GM08714 (cell line): ENCODE results near the gene ITPK1.

Experiments
- H3K4me3 ChIP-seq: fragments of 200-500 bp; sonication (Bioruptor generic); 2 replicates; pipeline ENCODE4 v1.5.1; 2014; ENCODE audit warnings: mild to moderate bottlenecking, low read length, inconsistent platforms
- ZNF274 ChIP-seq: IDR thresholded peaks from 2 replicates; pipeline ENCODE4 v1.6.1; 2012; ENCODE audit warnings: mild to moderate bottlenecking, low read depth, low read length

ITPK1 gene

DNA sequence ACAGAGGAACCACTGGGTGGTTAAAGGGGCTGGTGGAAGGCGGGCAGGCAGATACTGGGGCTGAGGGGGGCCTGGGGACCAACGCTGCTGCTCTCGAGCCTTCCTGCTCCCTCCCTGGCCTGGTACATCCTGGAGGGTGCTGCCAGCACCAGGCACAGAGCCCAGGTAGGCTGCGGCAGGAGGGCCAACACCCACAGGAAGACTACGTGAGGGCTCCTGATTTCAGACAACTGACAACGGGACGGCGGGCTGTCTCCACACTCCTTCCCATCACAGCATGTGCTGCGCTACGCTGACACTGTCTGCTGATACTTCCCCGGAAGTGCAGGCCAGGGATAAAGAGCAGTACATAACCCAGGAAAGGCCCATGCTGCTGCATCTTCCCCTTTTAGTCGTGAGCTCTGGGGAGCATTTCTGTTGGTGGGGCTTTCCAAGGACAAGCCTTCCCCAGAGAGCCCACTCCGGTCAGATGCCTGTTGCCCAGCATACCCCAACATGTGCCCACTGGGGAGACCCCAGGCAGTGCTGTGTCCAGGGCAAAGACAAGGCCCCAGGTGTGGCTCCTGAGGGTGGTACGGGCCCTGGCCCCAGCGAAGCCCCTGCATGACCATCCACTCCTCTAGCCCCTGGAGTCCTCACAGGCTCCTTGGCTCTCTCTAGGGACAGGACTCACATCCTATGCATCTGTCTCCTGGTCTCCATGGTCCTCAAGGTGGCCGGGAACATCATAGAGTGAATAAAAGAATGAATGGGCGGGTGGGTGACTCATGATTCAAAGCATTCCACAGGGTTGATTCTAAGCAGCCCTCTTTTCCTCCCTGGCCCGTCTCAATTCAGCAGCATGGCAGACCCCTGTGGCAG is 154.8 kb downstream of the ITPK1 start:
- no peak overlapping the region for H3K4me3 ChIP-seq
- no peak for TF ChIP-seq ZNF274

- no peak overlapping the region for H3K4me3 ChIP-seq
- no peak for TF ChIP-seq ZNF274
Measured at GRCh38 chr14:92959761-92960680, 155.7 kb downstream of the ITPK1 start.

DNA sequence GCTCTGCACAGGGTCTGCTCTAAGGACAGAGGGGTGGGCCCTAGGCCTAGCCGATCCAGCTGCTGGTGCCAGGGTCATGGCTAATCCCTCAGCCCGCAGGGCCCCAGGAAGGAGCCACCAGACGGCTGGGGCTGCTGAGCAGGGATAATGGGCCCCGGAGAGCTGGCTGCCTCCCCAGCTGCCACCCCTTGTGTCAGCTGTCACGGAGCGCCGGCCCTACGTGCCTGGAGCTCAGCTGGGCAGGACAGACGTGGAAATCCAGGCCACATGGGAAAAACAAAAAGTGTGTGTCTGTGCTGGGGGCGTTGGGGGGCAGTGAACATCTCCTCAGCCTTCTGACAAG is 156.6 kb downstream of the ITPK1 start:
- no peak for TF ChIP-seq ZNF274
- no peak overlapping the region for H3K4me3 ChIP-seq

GRCh38 chr14:92958373-92959188 is 157.1 kb downstream of the ITPK1 start:
- no peak for TF ChIP-seq ZNF274
- H3K4me3 ChIP-seq: no peak overlapping the region

DNA sequence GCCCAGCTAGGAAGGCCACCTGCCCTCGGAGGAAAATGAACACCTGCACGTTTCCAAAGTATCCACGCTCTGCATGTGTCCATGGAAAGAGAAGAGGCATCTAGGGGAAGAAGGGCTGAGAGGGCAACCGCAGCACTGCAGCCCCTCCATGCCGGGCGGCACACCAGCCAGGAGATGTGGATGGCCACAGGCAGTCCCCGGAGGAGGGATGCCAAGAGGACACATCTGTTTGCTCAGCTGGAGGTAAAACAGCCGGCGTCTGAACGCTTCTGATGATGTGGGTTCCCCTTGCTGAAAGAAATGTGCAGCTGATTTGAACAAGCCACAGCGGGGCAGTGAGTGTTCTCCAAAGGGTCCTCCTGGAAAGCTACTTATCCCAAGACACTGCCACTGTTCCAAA is 158.8 kb downstream of the ITPK1 start:
- H3K4me3 ChIP-seq: no peak overlapping the region

DNA sequence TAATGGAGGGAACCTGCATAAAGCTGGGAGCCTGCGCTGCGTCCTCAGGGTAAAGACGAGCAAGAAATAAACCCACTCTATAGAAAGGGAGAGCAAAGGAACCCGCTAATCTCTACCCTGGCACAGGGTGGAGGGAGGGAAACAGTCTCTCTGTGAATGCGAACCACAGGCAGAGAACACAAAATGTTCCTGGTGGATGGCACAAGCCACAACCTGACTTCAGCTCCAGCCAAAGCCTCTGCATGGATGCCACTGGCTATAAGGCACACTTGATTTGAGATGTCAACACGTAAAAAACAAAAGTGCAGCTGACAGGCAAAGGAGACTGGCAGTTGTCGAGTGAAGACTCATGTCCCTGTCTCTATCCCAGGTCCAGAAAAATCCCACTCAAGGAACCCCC is 160.3 kb downstream of the ITPK1 start:
- H3K4me3 ChIP-seq: no peak overlapping the region
- TF ChIP-seq ZNF274: no peak

More for the DNA sequence above, 158.8 kb downstream of the ITPK1 start:
- TF ChIP-seq ZNF274: no peak

GRCh38 chr14:92954933-92955332 is 160.8 kb downstream of the ITPK1 start:
- TF ChIP-seq ZNF274: no peak
- no peak overlapping the region for H3K4me3 ChIP-seq

DNA sequence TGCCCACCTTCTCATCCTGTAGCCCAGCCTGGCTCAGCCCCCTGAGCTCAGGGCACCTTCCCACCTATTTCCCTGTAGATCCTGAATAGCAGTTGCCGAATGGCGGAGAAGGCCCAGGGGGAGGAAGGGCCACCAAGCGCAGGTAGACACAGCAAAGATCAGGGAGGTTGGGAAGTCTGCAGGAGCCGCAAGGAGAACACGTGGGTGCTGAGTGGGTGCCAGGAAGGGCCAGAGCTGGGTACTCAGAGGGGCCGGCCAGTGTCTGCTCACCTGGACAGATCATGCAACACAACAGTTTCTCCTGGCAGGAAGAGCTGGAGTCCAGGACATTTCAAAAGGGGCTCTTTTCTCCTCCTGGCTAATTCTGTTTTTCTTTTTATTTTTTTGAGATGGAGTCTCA is 162.2 kb downstream of the ITPK1 start:
- no peak overlapping the region for H3K4me3 ChIP-seq
- TF ChIP-seq ZNF274: no peak

- TF ChIP-seq ZNF274: no peak
- no peak overlapping the region for H3K4me3 ChIP-seq
Measured at GRCh38 chr14:92952481-92953298, 163.0 kb downstream of the ITPK1 start.

DNA sequence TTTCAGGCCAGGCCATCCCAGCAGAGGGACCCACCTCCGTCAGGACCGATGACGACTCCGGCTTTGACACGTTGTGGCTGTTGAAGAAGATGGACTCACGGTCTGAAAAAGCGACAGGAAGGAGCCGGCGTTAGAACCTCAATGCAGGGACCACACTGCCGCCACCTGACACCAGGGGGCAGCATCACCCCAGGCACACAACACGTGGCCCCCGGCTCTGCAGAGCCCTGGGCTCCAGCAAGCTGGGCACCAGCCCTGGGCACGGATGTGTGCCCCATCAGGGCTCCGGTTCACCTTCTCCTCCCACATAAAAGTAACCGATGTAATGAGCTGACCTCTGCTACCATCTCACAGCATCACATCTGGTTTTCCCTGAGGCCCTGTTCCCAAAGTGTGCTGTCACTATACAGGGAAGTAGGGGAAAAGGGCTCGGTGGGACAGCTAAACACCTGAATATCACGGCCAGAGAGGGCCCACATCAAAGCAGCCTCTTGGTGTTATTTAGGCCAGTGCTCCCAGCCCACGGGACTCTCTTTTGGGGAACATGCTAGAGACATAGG is 163.7 kb downstream of the ITPK1 start:
- H3K4me3 ChIP-seq: no peak overlapping the region
- no peak for TF ChIP-seq ZNF274

DNA sequence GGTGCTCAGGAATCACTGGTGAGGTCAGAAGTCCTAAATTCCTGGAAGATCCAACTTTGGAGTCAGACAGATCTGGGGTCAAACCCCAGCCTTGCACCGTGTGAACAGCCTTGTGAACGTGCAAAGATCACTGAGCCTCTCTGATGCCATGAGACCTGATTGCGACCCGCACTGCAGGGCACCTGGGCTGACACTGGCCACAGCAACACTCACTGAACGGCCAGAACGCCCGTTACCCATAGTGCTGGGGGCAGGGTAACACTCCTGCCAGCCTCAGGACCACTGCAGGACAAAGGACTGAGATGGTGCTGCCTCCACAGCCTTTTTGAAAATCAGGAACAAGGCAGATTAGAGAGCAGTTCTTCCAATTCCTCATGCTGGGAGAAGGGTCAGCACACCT is 164.5 kb downstream of the ITPK1 start:
- TF ChIP-seq ZNF274: no peak
- no peak overlapping the region for H3K4me3 ChIP-seq

- H3K4me3 ChIP-seq: no peak overlapping the region
- TF ChIP-seq ZNF274: no peak
Measured at GRCh38 chr14:92950773-92951172, 165.0 kb downstream of the ITPK1 start.

DNA sequence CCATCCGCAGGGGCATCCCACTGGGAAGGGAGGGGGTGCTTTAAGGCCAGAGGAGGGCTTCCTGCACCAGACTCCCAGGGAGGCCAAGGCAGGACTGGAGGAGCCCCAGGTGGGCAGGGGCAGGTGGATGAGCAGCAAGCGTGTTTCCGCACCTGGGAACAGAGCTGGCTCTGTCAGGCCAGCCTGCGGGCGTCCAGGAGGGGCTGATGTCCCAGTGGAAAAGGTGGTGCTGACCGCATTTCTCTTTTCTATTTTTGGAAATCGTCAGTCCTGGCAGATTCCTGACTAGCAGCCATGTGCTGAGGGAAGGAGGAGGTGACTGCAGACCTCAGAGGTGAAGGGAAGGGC is 165.6 kb downstream of the ITPK1 start:
- H3K4me3 ChIP-seq: no peak overlapping the region
- no peak for TF ChIP-seq ZNF274
